G401.6 (cell line): ENCODE measurements around the gene NETO1.

Experiments
- FAIRE-seq: peaks from 2 replicates; lab custom pipeline; 2012; peaks lifted over from hg19 to GRCh38; lab: Jason Lieb, UNC

The NETO1 gene

GRCh38 chr18:72721330-72721729 lies 146.5 kb downstream of the NETO1 start:
- no peak for FAIRE-seq

GRCh38 chr18:72720116-72720515 lies 147.7 kb downstream of the NETO1 start:
- FAIRE-seq = no peak

DNA sequence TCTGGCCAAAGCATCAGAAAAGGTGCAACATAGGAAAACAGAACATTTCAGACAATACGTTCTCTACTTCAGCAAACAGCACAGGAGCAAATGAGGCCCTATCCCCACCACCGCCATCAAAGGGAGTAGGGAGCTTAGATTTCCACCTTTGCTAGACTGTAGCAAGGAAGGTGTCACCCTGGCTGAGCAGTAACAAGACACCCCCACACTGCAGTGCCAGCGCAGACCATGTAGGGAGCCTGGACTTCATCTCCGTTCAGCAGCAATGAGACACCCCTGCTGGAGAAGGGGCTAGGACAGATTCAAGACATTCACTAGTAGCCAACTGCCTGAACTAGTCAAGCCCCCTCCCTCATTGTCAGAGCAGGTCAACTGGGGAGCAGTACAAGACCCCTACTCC lies 163.6 kb downstream of the NETO1 start:
- FAIRE-seq = no peak

GRCh38 chr18:72700961-72701710 lies 166.7 kb downstream of the NETO1 start:
- no peak for FAIRE-seq

GRCh38 chr18:72697706-72698105 lies 170.1 kb downstream of the NETO1 start:
- FAIRE-seq = no peak

- FAIRE-seq = no peak
These were observed 175.2 kb downstream of the NETO1 start for GRCh38 chr18:72692595-72692994.
